B cell (primary cell): ENCODE data around the gene FYB2. TPM values are rescaled to one million over a fixed set of nuclear protein-coding genes. Genes with fewer than 3 reads are reported as not detected.

Source experiments
- ATAC-seq: fragments of 200-7000 bp; cut with Tn5 transposase; one replicate; pipeline ENCODE4 v1.10.0; 2021; ENCODE audit warnings: low read depth, mild to moderate bottlenecking, moderate number of reproducible peaks, moderate library complexity
- CTCF ChIA-PET: fragments of 350-600 bp; sonication (Branson Sonifier 250); formaldehyde crosslinking; loops from one replicate; lab custom pipeline; 2021; ENCODE audit warnings: antibody characterized with exemption, inconsistent platforms; lab: Charles Lee
- POLR2A ChIA-PET: fragments of 350-600 bp; sonication (Branson Sonifier 250); formaldehyde crosslinking; loops from one replicate; lab custom pipeline; 2021; ENCODE audit warnings: antibody characterized with exemption; lab: Charles Lee
- DNase-seq: peaks from one replicate; pipeline ENCODE4 v3.0.0; 2013
- H2AFZ ChIP-seq: 2 replicates; pipeline ENCODE4 v1.6.1; 2012; ENCODE audit warnings: mild to moderate bottlenecking, low read depth, low read length; ENCODE audit not compliant: insufficient read depth, poor library complexity, severe bottlenecking
- H3K27ac ChIP-seq, 2 donors: 1 replicate in 1 of 2; 2 replicates in 1 of 2; pipeline ENCODE4 v1.5.1; 2012 to 2013; ENCODE audit warnings: low read length in 2 of 2, mild to moderate bottlenecking in 2 of 2, moderate library complexity in 1 of 2
- H3K27me3 ChIP-seq, 4 experiments: fragments of 200-600 bp in 1 of 4; sonication (generic) in 1 of 4; replicated peaks in 1 of 4; 1 replicate in 2 of 4; 2 replicates in 2 of 4; pipeline versions ENCODE4 v1.6.1 to v1.7.0; 2013 to 2016; ENCODE audit warnings: low read length in 3 of 4, mild to moderate bottlenecking in 2 of 4, mixed read lengths in 1 of 4, moderate library complexity in 1 of 4; ENCODE audit not compliant: insufficient read depth in 4 of 4, control insufficient read depth in 3 of 4; ENCODE audit errors: control extremely low read depth in 1 of 4
- H3K36me3 ChIP-seq, 2 experiments: replicated peaks in 1 of 2; 1 replicate in 1 of 2; 2 replicates in 1 of 2; pipeline versions ENCODE4 v1.6.1 to v1.7.1; 2013; ENCODE audit warnings: low read length in 1 of 2; ENCODE audit not compliant: insufficient read depth in 2 of 2, control insufficient read depth in 1 of 2; ENCODE audit errors: control extremely low read depth in 1 of 2, extremely low read depth in 1 of 2
- H3K4me1 ChIP-seq, 2 donors: fragments of 200-600 bp in 1 of 2; sonication (generic) in 1 of 2; 1 replicate in 1 of 2; 2 replicates in 1 of 2; pipeline versions ENCODE4 v1.5.1 to v1.6.1; 2013 to 2017; ENCODE audit warnings: low read length in 2 of 2; ENCODE audit not compliant: control insufficient read depth in 2 of 2, insufficient read depth in 2 of 2
- H3K4me2 ChIP-seq: replicated peaks from 2 replicates; pipeline ENCODE3; 2012; ENCODE audit warnings: mild to moderate bottlenecking, low read depth, low read length; ENCODE audit not compliant: poor library complexity, severe bottlenecking
- H3K4me3 ChIP-seq, 5 experiments: fragments of 200-600 bp in 1 of 5; sonication (generic) in 1 of 5; 1 replicate in 3 of 5; 2 replicates in 2 of 5; pipeline versions ENCODE4 v1.5.1 to v1.7.0; 2011 to 2016; ENCODE audit warnings: low read length in 4 of 5, mild to moderate bottlenecking in 4 of 5, low read depth in 2 of 5, control low read depth in 1 of 5, moderate library complexity in 1 of 5; ENCODE audit not compliant: insufficient read depth in 1 of 5; ENCODE audit errors: control extremely low read depth in 1 of 5, extremely low read depth in 1 of 5
- H3K79me2 ChIP-seq: fragments of 200-600 bp; sonication (generic); one replicate; pipeline ENCODE4 v1.6.0; 2016; ENCODE audit warnings: low read length; ENCODE audit not compliant: control insufficient read depth, insufficient read depth
- H3K9ac ChIP-seq: fragments of 200-600 bp; sonication (generic); 2 replicates; pipeline ENCODE4 v1.6.1; 2017; ENCODE audit warnings: mild to moderate bottlenecking, low read length, moderate library complexity
- H3K9me3 ChIP-seq, 3 donors: one replicate each; pipeline versions ENCODE4 v1.6.1 to v1.7.1; 2013; ENCODE audit warnings: low read length in 2 of 3; ENCODE audit not compliant: control insufficient read depth in 2 of 3, insufficient read depth in 1 of 3; ENCODE audit errors: control extremely low read depth in 1 of 3
- H4K20me1 ChIP-seq: 2 replicates; pipeline ENCODE4 v1.6.0; 2012; ENCODE audit warnings: mild to moderate bottlenecking, low read length; ENCODE audit not compliant: insufficient read depth, control insufficient read depth, poor library complexity, severe bottlenecking
- H3K27ac Mint-ChIP-seq: one replicate; pipeline ENCODE4 v1.8.0; 2021; ENCODE audit warnings: mixed read lengths
- H3K27me3 Mint-ChIP-seq: one replicate; pipeline ENCODE4 v1.8.0; 2021; ENCODE audit warnings: mixed read lengths
- H3K4me1 Mint-ChIP-seq: one replicate; pipeline ENCODE4 v1.8.0; 2021; ENCODE audit warnings: mixed read lengths
- H3K4me3 Mint-ChIP-seq: one replicate; pipeline ENCODE4 v1.8.0; 2021; ENCODE audit warnings: mixed read lengths
- H3K9me3 Mint-ChIP-seq: one replicate; pipeline ENCODE4 v1.8.0; 2022; ENCODE audit warnings: mixed read lengths; ENCODE audit not compliant: insufficient read depth
- EZH2 ChIP-seq: IDR thresholded peaks from 2 replicates; pipeline ENCODE4 v1.6.1; 2012; ENCODE audit warnings: borderline replicate concordance, low read depth, mild to moderate bottlenecking, moderate library complexity, low read length; ENCODE audit not compliant: insufficient read depth, poor library complexity, severe bottlenecking
- WGBS: methylation state at CpG from one replicate; pipeline ENCODE4 v1.1.5; 2013; ENCODE audit warnings: missing lambda C conversion rate; ENCODE audit not compliant: insufficient coverage; 5-methylcytosine and 5-hydroxymethylcytosine counted together
- intact Hi-C: fragments of 100-400 bp; cut with micrococcal nuclease; formaldehyde crosslinking; loops from one replicate; pipeline ENCODE4 v1.10.0; 2022
- polyA plus RNA-seq: library from polyadenylated mRNA; depleted of rRNA; stranded (reverse); fragments of >200 nt; gene quantifications from 2 replicates; pipeline ENCODE4 v1.2.3, GENCODE V29; 2012
- total RNA-seq, 2 donors: library from RNA; stranded (reverse); fragments of 120-200 nt in 1 of 2; gene quantifications; 1 replicate in 1 of 2; 2 replicates in 1 of 2; pipeline versions ENCODE4 v1.2.3 to v1.2.4, GENCODE V29; 2013 to 2022
- TF ChIP-seq, protein P1 (sequence below): fragments of 200-600 bp; IDR thresholded peaks from one replicate; pipeline ENCODE4 v1.8.0; 2022; ENCODE audit warnings: antibody characterized with exemption, mild to moderate bottlenecking

Gene FYB2
- total and polyA plus RNA-seq, 2 donors (not counting 1 experiment from before 2014, with no cell fraction given): not detected

DNA sequence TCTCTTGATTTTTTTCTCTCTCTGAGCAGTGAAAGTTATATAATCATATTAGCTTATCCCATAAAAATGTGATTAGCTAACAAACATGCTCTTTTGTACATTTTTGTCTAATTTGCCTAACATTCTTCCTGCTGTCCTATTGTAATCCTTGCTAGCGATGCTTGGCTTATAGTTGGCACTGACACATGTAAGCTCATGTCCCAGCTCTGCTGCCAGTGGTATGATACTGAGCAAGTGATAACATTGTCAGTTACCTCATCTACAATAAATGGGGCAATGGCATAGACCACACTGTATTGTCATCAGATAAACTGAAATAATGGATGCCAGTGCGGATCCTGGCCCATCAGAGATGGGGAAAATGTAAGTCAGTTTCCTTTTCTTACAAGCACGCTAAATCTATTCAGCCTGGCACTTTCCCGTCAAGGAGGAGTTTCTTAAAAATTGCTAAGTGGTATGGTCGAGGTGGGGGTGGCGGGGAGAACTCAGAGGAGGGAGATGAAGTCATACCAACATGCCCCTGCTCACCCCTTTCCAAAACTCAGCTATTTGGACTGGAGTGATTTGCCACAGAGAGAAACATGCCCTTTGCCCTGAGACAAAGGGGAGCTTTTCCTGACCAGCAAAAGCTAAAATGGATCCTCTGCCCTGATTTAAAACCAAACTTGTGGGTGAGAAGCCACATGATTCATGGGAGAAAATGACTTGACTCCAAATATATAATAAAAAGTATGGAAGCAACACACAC lies 1.3 kb downstream of the FYB2 start:
- no peak overlapping the region for H2AFZ ChIP-seq
- H3K4me3 Mint-ChIP-seq: no peak overlapping the region
- ChIA-PET CTCF (no interaction called here), POLR2A (no interaction called here)
- WGBS: 100% methylated on average over 2 of the region's 6 CpGs
- H3K4me1 ChIP-seq: no peaks in the 10 kb centered on the region
- H3K27me3 Mint-ChIP-seq: peaks cover 22% of the 10 kb centered on the region
- no peak overlapping the region for H3K9ac ChIP-seq
- no peak overlapping the region for H3K4me2 ChIP-seq
- H4K20me1 ChIP-seq: no peaks in the 10 kb centered on the region
- peaks cover 0 to 4% (median 0%) of the 10 kb centered on the region in 3 donors for H3K9me3 ChIP-seq
- no peaks in the 10 kb centered on the region for H3K9me3 Mint-ChIP-seq
- no peaks in the 10 kb centered on the region for H3K79me2 ChIP-seq
- no peaks in the 10 kb centered on the region for H3K4me1 Mint-ChIP-seq
- no peak overlapping the region for H3K27ac ChIP-seq
- ATAC-seq (no peak), DNase-seq (no peak)
- H3K27me3 ChIP-seq: peaks cover 0 to 5% (median 3%) of the 10 kb centered on the region in 4 experiments
- intact Hi-C loops: loop anchor here (10.0 kb wide), 1 partner anchor 1533 kb away; no protein-coding TSS in a partner anchor
- H3K4me3 ChIP-seq: no peak overlapping the region
- TF ChIP-seq, protein P1, sequence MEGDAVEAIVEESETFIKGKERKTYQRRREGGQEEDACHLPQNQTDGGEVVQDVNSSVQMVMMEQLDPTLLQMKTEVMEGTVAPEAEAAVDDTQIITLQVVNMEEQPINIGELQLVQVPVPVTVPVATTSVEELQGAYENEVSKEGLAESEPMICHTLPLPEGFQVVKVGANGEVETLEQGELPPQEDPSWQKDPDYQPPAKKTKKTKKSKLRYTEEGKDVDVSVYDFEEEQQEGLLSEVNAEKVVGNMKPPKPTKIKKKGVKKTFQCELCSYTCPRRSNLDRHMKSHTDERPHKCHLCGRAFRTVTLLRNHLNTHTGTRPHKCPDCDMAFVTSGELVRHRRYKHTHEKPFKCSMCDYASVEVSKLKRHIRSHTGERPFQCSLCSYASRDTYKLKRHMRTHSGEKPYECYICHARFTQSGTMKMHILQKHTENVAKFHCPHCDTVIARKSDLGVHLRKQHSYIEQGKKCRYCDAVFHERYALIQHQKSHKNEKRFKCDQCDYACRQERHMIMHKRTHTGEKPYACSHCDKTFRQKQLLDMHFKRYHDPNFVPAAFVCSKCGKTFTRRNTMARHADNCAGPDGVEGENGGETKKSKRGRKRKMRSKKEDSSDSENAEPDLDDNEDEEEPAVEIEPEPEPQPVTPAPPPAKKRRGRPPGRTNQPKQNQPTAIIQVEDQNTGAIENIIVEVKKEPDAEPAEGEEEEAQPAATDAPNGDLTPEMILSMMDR: no peak
- TF ChIP-seq EZH2: no peak
- H3K27ac Mint-ChIP-seq: no peak overlapping the region
- H3K36me3 ChIP-seq: no peaks in the 10 kb centered on the region

DNA sequence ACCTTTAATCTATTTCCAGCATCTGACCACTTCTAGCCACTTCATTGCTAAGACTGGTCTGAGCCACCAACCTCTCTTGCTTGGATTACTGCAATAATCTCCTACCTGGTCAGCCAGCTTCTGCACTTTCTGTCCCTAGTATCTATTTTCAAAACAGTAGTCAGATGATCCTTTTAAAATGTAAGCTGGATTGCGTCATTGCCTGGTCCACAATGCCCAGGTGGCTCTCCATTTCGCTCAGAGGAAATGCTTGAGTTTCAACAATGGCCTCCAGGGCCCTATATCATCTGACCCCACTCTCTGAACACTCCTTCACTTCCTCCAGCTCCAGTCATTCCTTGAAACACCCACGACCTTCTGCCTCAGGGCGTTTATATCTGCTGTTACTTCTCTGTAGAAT lies 2.3 kb downstream of the FYB2 start:
- intact Hi-C loops: loop anchor here (10.0 kb wide), 1 partner anchor 1532 kb away; no protein-coding TSS in a partner anchor
- Histone ChIP-seq H3K27ac (no peak overlapping the region), H3K9ac (no peak overlapping the region), H3K79me2 (no peaks in the 10 kb centered on the region), H3K36me3 (no peaks in the 10 kb centered on the region), H2AFZ (no peak overlapping the region), H3K27me3 (peaks cover 0 to 5% (median 3%) of the 10 kb centered on the region in 4 experiments), H3K9me3 (peaks cover 0 to 4% (median 0%) of the 10 kb centered on the region in 3 donors), H3K4me2 (no peak overlapping the region), H4K20me1 (no peaks in the 10 kb centered on the region), H3K4me1 (no peaks in the 10 kb centered on the region), H3K4me3 (no peak overlapping the region)
- DNase-seq: no peak
- CTCF ChIA-PET: interaction anchor here (0.9 to 1.0 kb wide), 2 partner anchors 10 to 15 kb away, joined by 3 to 5 read pairs; no protein-coding TSS in a partner anchor
- H3K27ac Mint-ChIP-seq: no peak overlapping the region
- H3K4me1 Mint-ChIP-seq: no peaks in the 10 kb centered on the region
- no peaks in the 10 kb centered on the region for H3K9me3 Mint-ChIP-seq
- 72% methylated on average over 4 of the region's 4 CpGs for WGBS
- H3K4me3 Mint-ChIP-seq: no peak overlapping the region
- H3K27me3 Mint-ChIP-seq: peaks cover 23% of the 10 kb centered on the region
- no peak for ATAC-seq
- POLR2A ChIA-PET: no interaction called here
- TF ChIP-seq, protein P1: no peak
- no peak for TF ChIP-seq EZH2
